Activated naive CD4-positive, alpha-beta T cell treated with anti-CD3 and anti-CD28 coated beads for 36 hours (primary cell): ENCODE data around the gene CST3. TPM values are rescaled to one million over a fixed set of nuclear protein-coding genes. Genes with fewer than 3 reads are reported as not detected.
"Not testable (repeated sequence)": the region's sequence is repeated elsewhere in the genome, so short reads cannot be mapped to it uniquely, and the experiment has no call there.

Experiments used
- CTCF ChIA-PET: fragments of 350-600 bp; sonication (Branson Sonifier 250); formaldehyde crosslinking; loops from one replicate; lab custom pipeline; 2021; ENCODE audit warnings: antibody characterized with exemption; lab: Charles Lee
- DNase-seq: peaks from one replicate; pipeline ENCODE4 v3.0.0-alpha.2; 2020
- H3K27ac Mint-ChIP-seq: one replicate; pipeline ENCODE4 v1.8.0; 2021; ENCODE audit warnings: mild to moderate bottlenecking, mixed read lengths
- H3K27me3 Mint-ChIP-seq: one replicate; pipeline ENCODE4 v1.8.0; 2021; ENCODE audit warnings: low read depth, mixed read lengths
- H3K36me3 Mint-ChIP-seq: one replicate; pipeline ENCODE4 v1.8.0; 2021; ENCODE audit warnings: low read depth, mixed read lengths
- H3K4me1 Mint-ChIP-seq: one replicate; pipeline ENCODE4 v1.8.0; 2021; ENCODE audit warnings: low read depth, mixed read lengths
- H3K4me3 Mint-ChIP-seq: one replicate; pipeline ENCODE4 v1.8.0; 2021; ENCODE audit warnings: mild to moderate bottlenecking, moderate library complexity, mixed read lengths
- H3K9me3 Mint-ChIP-seq: one replicate; pipeline ENCODE4 v1.8.0; 2021; ENCODE audit warnings: mixed read lengths
- intact Hi-C: fragments of 100-400 bp; cut with micrococcal nuclease; formaldehyde crosslinking; loops from one replicate; pipeline ENCODE4 v1.15.1; 2023
- total RNA-seq, 2 experiments: library from RNA; stranded (reverse); gene quantifications; one replicate each; pipeline ENCODE4 v1.2.3, GENCODE V29; 2021

The CST3 gene
- total RNA-seq, 2 experiments from 2014 or later, result 0.35 TPM; not detected in 1

- no peak for DNase-seq
- no peaks in the 10 kb centered on the region for H3K4me1 Mint-ChIP-seq
- no peaks in the 10 kb centered on the region for H3K27me3 Mint-ChIP-seq
- H3K36me3 Mint-ChIP-seq, result no peaks in the 10 kb centered on the region
- H3K27ac Mint-ChIP-seq, result no peak overlapping the region
- no peak overlapping the region for H3K4me3 Mint-ChIP-seq
- intact Hi-C loops, result no loop called here
- CTCF ChIA-PET, result no interaction called here
- no peaks in the 10 kb centered on the region for H3K9me3 Mint-ChIP-seq
Measured at GRCh38 chr20:23629017-23629541, 8.7 kb downstream of the CST3 start.

GRCh38 chr20:23628402-23629016, 9.2 kb downstream of the CST3 start:
- Mint-ChIP-seq H3K4me1 (no peaks in the 10 kb centered on the region), H3K27me3 (no peaks in the 10 kb centered on the region), H3K27ac (no peak overlapping the region), H3K4me3 (no peak overlapping the region), H3K9me3 (no peaks in the 10 kb centered on the region), H3K36me3 (no peaks in the 10 kb centered on the region)
- intact Hi-C loops, result no loop called here
- no peak for DNase-seq
- CTCF ChIA-PET, result no interaction called here

DNA sequence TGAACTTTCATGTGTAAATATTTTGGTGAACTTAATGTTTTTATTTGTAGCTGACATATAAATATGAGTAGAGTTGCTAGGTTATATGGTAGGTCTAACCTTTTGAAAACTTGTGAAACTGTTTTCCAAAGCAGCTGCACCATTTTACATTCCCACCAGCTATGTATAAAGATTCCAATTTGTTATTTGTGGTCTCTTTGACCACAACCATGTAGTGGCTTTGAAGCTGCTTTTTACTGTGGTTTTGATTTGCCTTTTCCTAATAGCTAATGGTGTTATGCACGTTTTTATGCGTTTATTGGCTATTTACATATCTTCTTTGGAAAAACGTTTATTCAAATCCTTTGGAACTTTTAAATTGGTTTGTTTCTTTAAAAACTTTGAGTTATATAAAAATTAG, 10.3 kb downstream of the CST3 start:
- Mint-ChIP-seq H3K36me3 (no peaks in the 10 kb centered on the region), H3K9me3 (no peaks in the 10 kb centered on the region), H3K27me3 (no peaks in the 10 kb centered on the region), H3K4me1 (no peaks in the 10 kb centered on the region), H3K27ac (no peak overlapping the region), H3K4me3 (no peak overlapping the region)
- intact Hi-C loops, result no loop called here
- CTCF ChIA-PET, result interaction anchor here (1.1 kb wide), 1 partner anchor 186 kb away, joined by 3 read pairs; no protein-coding TSS in a partner anchor
- DNase-seq, result no peak

- H3K4me1 Mint-ChIP-seq, result no peaks in the 10 kb centered on the region
- H3K27me3 Mint-ChIP-seq, result peaks cover 7% of the 10 kb centered on the region
- H3K36me3 Mint-ChIP-seq, result no peaks in the 10 kb centered on the region
- no peaks in the 10 kb centered on the region for H3K9me3 Mint-ChIP-seq
- no peak overlapping the region for H3K4me3 Mint-ChIP-seq
- intact Hi-C loops, result no loop called here
- no peak for DNase-seq
- no peak overlapping the region for H3K27ac Mint-ChIP-seq
- CTCF ChIA-PET, result no interaction called here
Measured at GRCh38 chr20:23626040-23626620, 11.6 kb downstream of the CST3 start.

- Mint-ChIP-seq H3K27ac (no peak overlapping the region), H3K27me3 (peaks cover 7% of the 10 kb centered on the region), H3K9me3 (no peaks in the 10 kb centered on the region), H3K36me3 (no peaks in the 10 kb centered on the region), H3K4me1 (no peaks in the 10 kb centered on the region), H3K4me3 (no peak overlapping the region)
- intact Hi-C loops, result no loop called here
- CTCF ChIA-PET, result no interaction called here
- no peak for DNase-seq
Measured at GRCh38 chr20:23625236-23625964, 12.4 kb downstream of the CST3 start.

DNA sequence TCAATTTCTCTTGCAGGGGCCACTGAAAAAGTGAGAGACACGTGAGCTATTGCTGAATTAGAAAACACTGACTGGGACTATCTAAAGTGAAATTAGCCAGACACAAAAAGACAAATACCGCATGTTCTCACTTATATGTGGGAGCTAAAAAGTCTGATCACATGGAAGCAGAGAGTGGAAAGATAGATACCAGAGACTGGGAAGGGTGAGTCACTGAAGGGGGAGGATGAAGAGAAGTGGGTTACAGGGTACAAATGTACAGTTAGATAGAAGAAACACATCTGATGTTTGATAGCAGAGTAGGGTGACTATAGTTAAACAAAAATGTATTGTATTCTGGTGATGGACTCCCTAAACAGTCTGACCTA, 13.4 kb downstream of the CST3 start:
- Mint-ChIP-seq H3K36me3 (no peaks in the 10 kb centered on the region), H3K27ac (no peak overlapping the region), H3K4me1 (no peaks in the 10 kb centered on the region), H3K27me3 (peaks cover 7% of the 10 kb centered on the region), H3K4me3 (no peak overlapping the region), H3K9me3 (no peaks in the 10 kb centered on the region)
- intact Hi-C loops, result no loop called here
- CTCF ChIA-PET, result no interaction called here
- DNase-seq, result no peak

GRCh38 chr20:23623666-23624323, 14.0 kb downstream of the CST3 start:
- intact Hi-C loops, result no loop called here
- DNase-seq, result no peak
- H3K27ac Mint-ChIP-seq, result no peak overlapping the region
- H3K27me3 Mint-ChIP-seq, result peaks cover 7% of the 10 kb centered on the region
- no peak overlapping the region for H3K4me3 Mint-ChIP-seq
- no peaks in the 10 kb centered on the region for H3K4me1 Mint-ChIP-seq
- no peaks in the 10 kb centered on the region for H3K9me3 Mint-ChIP-seq
- H3K36me3 Mint-ChIP-seq, result no peaks in the 10 kb centered on the region
- CTCF ChIA-PET, result no interaction called here

GRCh38 chr20:23622839-23623343, 14.9 kb downstream of the CST3 start:
- no peak overlapping the region for H3K27ac Mint-ChIP-seq
- H3K4me1 Mint-ChIP-seq, result no peaks in the 10 kb centered on the region
- no peaks in the 10 kb centered on the region for H3K36me3 Mint-ChIP-seq
- H3K27me3 Mint-ChIP-seq, result peaks cover 11% of the 10 kb centered on the region
- no peaks in the 10 kb centered on the region for H3K9me3 Mint-ChIP-seq
- DNase-seq, result no peak
- CTCF ChIA-PET, result interaction anchor here (0.6 to 0.7 kb wide), 2 partner anchors 9 to 312 kb away, joined by 3 to 4 read pairs; no protein-coding TSS in a partner anchor
- intact Hi-C loops, result no loop called here
- no peak overlapping the region for H3K4me3 Mint-ChIP-seq

- DNase-seq, H3K4me1 Mint-ChIP-seq, H3K9me3 Mint-ChIP-seq, H3K4me3 Mint-ChIP-seq, intact Hi-C loops, H3K27ac Mint-ChIP-seq, H3K36me3 Mint-ChIP-seq: not testable (repeated sequence)
- peaks cover 11% of the 10 kb centered on the region for H3K27me3 Mint-ChIP-seq
- CTCF ChIA-PET, result interaction anchor here (0.7 kb wide), 1 partner anchor 312 kb away, joined by 4 read pairs; no protein-coding TSS in a partner anchor
Measured at GRCh38 chr20:23622401-23622800, 15.4 kb downstream of the CST3 start.

DNA sequence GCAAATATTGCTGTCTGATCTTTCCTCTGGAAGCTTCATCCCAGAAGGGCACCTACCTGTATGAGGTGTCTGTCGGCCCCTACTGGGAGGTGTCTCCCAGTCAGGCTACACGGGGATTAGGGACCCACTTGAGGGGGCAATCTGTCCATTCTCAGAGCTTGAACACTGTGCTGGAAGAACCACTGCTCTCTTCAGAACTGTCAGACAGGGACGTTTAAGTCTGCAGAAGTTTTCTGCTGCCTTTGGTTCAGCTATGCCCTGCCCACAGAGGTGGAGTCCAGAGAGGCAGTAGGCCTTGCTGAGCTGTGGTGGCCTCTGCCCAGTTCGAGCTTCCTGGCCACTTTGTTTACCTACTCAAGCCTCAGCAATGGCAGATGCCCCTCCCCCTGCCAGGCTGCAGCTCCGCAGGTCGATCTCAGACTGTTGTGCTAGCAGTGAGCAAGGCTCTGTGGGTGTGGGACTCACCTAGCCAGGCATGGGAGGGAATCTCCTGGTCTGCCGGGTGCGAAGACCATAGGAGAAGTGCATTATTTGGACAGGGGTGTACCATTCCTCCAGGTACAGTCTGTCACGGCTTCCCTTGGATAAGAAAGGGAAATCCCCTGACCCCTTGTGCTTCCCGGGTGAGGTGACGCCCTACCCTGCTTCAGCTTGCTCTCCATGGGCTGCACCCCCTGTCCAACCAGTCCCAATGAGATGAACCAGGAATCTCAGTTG, 16.9 kb downstream of the CST3 start:
- H3K4me3 Mint-ChIP-seq, H3K9me3 Mint-ChIP-seq, DNase-seq, H3K4me1 Mint-ChIP-seq, intact Hi-C loops, H3K27ac Mint-ChIP-seq, H3K36me3 Mint-ChIP-seq: not testable (repeated sequence)
- H3K27me3 Mint-ChIP-seq, result peaks cover 11% of the 10 kb centered on the region
- CTCF ChIA-PET, result interaction anchor here (0.7 kb wide), 1 partner anchor 10 kb away, joined by 3 read pairs; no protein-coding TSS in a partner anchor

DNA sequence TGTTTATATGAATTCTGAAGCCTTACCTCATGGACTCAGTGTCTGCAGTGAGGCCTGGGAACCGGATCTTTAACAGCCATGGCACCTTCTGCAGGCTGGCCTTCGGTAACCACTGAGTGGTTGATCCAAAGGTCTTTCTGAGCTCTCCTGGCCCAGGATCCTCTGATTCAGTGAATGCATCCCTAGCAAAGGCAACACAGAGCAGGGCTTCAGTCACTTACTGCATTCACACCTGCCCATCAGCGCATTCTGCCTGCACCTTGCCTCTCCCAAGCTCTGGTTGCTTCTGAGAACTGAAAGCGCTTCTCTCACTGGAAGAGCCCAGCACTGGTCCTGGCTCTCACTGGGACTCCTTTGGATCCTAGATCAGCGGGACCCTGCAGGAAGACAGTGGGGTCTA, 23.6 kb downstream of the CST3 start:
- no peaks in the 10 kb centered on the region for H3K4me1 Mint-ChIP-seq
- no peak overlapping the region for H3K27ac Mint-ChIP-seq
- H3K27me3 Mint-ChIP-seq, result peaks cover 5% of the 10 kb centered on the region
- CTCF ChIA-PET, result interaction anchor here (1.1 kb wide), 1 partner anchor 9 kb away, joined by 3 read pairs; no protein-coding TSS in a partner anchor
- DNase-seq, result no peak
- H3K4me3 Mint-ChIP-seq, result no peak overlapping the region
- intact Hi-C loops, result no loop called here
- no peaks in the 10 kb centered on the region for H3K9me3 Mint-ChIP-seq
- no peaks in the 10 kb centered on the region for H3K36me3 Mint-ChIP-seq
